Activated gamma-delta T cell (primary cell): ENCODE results near the gene CUX1.

Experiments used
- DNase-seq: peaks from one replicate; lab custom pipeline; 2025; lab: John Stamatoyannopoulos, UW

Gene CUX1

DNA sequence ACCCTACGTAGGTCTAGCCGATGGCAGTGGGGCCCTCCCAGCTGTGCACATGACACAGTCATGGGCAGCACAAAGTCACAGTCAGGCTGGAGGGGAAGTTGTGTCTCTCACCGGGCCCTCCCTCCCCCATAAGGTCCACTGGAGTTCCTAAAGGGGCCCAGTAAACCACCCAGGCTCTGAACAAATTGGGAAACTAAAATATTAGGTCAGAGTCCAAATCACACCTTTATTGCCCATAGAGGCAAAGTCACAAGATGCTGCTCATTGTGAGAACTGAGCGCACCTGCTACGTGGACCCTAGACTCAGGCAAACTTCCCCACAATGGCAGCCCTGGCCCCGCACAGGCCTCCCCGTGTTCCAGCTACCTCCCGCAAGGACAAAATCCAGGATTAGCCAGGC lies 424.0 kb downstream of the CUX1 start:
- no peak for DNase-seq

DNA sequence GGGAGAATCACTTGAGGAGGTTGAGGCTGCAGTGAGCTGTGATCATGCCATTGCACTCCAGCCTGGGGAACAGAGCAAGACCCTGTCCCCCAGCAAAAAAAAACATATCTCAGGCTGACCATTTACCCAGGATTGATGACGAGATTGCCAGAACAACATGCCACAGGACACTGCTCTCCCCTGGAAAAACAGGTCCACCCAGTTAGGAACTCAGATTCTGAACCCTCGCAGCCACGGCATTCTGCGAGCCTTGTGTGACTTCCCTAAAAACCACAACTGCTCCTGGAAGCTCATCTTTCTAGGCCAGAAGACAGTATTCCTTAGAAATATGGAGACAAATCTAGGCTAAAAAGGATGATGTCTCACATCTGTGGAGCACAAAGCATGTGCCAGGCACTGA lies 427.2 kb downstream of the CUX1 start:
- no peak for DNase-seq

DNA sequence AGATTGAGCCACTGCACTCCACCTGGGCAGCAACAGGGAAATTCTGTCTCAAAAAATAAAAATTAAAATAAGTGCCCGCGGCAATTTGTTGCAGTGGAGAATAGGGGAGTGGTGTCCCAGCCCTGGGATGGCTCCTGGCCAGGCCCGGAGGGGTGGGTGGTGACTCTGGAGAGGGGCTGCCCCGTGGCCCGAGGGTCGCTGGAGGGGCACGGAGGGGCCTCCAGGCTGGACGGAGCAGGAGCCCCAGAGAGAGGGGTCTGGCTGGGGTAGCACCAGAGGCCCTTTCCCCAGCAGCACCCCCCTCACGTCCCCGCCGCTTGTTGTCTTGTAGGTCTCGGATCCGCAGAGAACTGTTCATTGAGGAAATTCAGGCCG lies 430.6 kb downstream of the CUX1 start:
- no peak for DNase-seq

DNA sequence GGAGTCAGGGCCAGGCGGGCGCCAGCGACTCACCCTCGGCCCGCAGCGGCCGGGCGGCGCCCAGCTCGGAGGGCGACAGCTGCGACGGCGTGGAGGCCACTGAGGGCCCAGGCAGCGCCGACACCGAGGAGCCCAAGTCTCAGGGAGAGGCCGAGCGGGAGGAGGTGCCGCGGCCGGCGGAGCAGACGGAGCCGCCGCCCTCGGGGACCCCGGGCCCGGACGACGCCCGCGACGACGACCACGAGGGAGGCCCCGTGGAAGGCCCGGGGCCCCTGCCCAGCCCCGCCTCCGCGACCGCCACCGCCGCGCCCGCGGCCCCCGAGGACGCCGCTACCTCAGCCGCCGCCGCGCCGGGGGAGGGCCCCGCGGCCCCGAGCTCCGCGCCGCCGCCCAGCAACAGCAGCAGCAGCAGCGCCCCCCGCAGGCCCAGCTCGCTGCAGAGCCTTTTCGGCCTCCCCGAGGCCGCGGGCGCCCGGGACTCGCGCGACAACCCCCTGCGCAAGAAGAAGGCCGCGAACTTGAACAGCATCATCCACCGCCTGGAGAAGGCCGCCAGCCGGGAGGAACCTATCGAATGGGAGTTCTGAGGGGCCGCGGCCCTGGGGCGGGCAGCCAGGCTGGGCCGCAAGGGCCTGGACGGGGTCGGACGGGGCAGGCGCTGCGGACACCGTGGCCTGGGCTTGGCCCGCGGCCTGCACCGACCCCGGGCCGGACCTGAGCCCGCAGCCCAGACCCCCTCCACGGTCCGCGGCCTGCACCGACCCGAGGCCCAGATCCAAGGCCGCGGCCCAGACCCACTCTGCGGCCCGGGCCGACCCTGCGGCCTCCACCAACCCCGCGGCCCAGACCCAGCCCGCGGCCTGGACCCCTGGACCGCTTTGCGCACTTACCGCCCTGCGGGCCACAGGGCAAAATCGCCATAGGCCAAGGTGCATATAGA lies 431.3 kb downstream of the CUX1 start:
- DNase-seq = no peak

DNA sequence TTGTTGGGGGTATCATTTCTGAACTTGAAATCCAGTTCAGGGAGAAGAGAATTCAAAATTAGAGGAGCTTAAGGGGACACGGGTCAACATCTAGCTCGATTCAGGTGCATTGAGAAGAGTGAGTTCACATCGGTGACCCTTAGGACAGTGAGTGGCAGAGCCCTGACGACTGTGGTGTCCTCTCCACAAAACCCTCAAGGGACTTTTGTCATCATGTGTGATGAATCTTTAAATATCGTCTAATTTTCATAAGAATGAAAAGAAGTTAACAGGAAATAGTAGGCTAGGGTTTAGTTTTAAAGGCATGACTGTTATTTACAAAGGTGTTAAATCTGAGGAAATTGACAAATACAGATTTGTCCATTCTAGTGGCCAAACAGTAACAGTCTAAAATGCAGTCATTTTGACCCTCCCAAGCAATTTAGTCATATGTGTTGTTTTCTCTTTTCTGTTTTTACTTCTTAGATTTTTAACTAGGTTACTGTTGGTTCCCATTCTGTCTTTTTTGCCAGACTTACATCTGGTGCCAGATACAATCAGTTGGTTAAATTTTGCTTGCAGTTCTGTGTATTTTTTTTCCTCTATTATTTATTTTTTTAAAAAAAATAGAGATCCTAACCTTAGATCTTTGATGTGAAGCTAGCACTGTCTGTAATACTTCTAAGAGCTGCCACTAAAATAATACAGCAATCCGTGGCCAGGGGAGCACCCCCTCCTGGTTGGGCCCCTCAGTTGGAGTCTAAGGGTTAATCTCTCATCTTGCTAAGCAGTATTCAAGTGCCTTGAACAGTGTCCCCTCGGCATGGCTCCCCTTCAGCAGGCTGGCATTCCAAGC lies 434.3 kb downstream of the CUX1 start:
- DNase-seq = no peak

DNA sequence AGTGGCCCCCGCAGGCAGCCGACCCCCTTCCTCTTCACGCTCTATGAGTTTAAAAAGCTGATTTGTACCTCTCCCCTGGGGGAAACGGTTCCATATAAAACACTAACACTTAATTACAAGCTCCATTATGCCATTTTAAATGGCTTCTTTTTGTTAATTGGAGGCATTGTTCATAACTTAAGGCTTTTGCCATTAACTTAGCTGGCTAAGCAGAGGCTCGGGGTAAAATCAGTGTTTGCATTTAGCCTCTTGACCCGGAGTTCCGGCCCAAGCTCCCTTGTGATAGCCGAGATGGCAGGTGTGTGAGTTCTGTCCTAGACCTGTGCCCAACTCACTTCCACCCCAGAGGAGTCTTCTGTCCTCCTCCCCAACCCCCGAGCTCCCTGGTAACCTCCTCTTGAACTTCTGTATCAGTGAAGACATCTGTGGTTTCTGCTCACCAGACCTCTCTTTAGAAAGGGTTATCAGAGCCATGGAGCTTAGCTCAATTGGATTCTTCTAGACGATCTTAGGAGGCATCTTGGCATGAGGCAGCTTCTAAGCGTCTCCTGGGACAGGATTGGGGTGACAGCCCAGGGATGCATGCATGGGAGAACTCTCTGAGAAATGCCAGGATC lies 435.0 kb downstream of the CUX1 start:
- no peak for DNase-seq

DNA sequence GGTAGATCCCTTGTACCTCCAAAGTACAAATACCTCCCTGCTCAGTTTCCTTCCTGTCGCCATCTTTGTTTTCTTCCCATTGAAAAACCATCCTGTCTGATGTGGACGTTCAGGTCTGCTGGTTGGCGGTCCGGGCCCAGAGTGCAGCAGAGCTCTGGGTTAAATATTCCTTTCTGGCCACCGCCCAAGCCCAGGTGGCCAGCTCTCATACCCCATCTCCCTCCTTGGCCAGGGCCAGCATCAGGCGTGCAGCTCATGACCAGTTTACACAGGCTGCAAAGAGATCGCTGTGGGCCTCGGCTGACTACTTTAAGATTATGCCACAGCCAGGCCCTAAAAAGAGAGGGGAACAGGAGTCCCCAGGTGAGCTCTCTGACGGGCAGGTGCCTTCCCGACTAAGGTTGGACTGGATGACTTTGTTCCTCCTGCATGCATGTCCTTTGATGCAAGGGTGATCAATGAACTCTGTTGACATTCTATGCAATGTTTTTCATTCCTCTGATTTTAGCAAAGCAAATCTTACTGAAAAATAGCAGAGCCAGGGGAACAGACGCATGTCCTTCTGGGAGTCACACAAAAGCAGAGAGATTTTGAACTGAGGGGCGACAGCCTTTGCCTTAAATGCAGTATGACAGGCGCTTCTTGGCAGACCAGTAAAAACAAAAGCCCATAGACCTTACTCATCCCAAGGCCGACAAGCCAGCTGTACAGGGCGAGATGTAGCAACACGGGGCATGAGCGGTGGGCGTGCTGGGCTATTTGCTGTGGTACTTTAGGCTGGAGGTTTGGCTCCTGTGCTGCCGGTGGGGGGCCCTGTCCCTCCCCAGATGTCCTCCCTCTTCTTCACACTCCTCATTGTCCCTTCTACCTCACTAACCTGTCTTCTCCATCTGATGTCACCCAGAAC lies 435.9 kb downstream of the CUX1 start:
- DNase-seq = no peak

DNA sequence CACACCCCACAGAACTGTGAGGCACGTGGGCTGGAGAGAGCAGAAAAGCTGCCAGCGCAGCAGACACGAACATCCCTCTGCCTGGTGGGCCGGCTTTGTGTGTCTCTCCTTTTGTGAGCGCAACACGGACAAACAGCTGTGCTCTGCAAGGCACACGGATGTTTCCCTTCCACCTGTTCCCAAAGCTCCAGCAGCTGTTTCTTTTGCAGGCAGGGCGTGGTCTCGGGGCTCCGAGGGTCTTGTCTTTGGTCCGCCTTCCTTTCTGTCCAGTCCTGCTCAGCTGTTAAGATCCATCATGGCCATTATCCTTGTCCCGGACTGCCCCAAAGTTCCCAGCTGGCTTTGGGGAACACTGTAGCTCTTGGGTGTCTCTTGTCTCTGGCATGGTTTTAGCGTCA lies 436.5 kb downstream of the CUX1 start:
- no peak for DNase-seq

DNA sequence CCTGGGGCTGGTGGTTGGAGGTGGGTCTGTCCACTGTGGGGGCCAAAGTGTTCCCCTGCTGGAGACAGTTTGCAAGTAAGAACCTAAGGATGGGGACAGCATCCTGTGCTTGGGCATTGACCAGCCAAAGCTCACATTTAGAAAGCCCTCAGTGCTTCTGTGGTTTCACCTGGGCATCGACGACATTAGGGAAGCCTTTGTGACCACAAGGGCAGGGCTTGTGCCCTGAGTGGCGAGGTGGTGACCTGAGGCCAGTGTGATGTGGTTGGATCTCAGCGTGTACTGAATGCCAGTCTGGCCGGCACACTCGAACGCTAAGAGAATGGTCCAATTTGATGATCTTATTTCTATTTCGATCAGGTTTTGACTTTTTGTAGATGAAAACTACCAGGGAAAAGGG lies 437.1 kb downstream of the CUX1 start:
- no peak for DNase-seq

DNA sequence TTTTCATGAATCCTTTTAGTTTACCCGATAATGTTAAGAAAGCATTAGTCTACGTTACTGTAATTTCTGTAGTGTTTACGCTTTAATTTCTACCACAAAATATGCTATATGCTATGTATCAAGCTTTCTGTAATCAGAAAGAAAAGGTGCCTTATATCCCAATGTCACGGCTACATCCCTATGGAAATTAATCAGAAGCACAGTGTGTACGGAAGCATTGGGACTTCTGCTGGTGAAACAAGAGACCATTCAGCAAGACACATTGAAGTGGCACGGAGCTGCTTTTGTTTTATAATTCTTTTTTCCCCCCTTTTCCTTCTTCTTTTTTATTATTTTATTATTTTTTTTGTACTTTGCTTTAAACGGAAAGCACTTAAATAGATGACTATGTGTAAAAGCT lies 438.1 kb downstream of the CUX1 start:
- DNase-seq = no peak

DNA sequence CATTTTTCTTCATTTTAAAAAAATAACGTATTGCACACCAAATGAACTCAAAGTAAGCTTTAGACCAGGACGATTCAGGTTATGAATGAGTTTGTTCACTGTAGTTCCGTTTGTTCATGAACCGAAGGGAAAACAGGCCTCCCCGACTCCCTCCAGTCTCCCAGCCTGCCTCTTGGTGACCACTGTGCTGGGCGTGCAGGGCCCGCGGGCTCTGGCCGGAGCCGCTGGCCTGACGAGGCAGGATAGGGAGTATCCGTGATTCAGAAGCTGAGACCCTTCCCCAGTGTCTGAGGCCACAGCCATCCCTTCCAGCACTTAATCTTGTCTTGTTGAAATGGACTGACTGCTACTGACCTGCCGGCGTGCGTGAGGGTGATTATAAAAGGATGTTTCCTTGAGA lies 438.5 kb downstream of the CUX1 start:
- DNase-seq = no peak

DNA sequence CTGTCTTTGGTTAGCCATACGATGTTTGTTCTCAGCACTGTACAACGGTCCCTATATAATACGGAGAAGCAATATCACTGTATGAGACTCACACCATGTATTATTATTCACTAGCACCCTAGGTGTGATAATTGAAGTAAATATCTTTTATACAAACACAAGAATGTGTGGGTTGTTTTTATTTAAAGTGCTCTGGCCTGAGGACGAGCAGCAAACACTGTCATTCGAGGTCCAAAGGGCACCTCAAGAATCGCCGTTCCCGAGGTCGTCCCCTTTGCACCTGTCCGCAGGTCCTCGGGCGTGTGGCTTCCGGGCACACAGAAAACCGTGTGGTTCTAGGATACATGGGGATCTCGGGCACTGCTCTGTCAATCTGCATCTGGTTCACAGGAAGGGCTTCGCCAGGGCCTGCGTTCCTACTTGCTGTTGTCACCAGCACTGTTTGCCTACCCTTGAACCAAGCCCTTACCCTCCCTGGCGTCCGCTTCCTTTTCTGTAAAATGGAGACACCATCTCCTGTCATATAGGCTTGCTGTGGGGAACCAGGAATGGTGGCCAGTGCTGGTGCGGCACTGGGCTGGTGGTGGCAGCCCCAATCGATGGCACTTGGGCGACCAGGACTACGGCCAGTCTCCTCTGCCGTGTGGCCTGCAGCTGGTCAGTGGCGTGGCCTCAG lies 440.8 kb downstream of the CUX1 start:
- DNase-seq = no peak

DNA sequence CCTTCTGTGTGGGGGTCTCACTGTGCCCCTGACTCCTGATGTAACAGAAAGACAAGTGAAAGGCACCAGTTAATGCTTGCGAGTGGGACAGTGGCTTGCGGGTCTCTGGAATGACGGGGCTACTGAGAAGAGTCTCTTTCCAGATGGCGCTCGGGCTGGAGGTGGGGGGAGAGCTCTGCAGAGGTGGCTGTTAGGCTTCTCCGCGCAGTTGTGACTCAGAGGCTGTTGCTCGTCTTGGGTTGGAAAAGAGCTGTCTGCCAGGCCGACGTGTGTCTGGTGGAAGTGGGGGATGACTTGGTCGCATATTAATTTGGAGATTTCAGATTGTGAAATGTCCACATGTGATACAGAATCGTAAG lies 441.3 kb downstream of the CUX1 start:
- DNase-seq = no peak

DNA sequence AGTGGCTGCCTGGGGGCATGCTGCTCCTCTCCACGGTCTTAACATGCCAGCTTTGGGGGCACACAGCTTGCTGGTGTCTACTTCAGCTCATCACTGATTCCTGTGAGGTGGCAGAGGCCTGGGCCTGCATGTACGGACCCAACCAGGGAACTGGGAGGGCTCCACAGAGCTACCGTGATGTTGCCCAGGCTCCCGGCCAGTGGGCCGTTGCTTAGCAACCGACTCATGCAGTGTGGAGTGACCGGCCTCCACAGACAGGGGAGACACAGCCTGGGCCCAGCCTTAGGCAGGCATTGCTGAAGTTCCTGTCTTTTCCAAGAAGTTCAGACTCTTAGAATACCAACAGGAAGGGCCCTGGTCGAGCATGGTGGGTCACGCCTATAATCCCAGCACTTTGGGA lies 443.4 kb downstream of the CUX1 start:
- DNase-seq = no peak

DNA sequence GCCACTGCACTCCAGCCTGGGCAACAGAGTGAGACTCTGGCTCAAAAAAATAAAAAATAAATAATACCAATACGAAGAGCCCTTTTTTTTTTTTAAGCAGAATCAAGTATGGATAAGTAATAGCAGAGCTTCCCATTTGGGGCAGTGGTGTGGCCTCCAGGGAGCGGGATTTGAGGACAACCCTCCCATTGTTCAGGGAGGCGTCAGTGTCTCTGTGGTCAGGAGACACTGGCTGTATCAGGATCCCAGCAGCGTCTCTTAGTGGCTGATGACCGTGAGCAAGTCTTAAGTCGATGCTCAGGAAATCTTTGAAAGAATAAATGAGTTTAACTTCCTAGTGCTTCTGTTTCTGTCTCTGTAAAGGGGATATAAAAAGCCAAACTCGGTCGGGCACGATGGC lies 444.0 kb downstream of the CUX1 start:
- no peak for DNase-seq

DNA sequence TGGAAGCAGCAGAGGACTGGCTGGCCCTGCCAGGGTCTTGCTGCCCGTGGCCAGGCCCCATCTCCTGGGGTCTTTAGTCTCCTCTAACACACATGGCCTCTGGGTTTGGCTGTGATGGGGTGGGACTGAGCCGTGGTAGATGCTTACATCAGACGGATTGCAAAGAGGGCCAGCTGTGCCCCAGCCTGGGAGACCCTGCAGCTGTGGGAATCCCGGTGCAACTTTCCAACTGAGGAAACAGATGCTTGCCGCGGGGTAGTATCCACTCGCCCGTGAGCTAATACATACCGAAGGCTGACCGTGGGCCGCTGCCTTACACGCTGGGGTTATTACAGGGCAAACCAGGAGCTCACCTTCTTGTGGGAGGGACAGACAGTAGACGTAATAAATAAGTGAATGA lies 445.1 kb downstream of the CUX1 start:
- no peak for DNase-seq

DNA sequence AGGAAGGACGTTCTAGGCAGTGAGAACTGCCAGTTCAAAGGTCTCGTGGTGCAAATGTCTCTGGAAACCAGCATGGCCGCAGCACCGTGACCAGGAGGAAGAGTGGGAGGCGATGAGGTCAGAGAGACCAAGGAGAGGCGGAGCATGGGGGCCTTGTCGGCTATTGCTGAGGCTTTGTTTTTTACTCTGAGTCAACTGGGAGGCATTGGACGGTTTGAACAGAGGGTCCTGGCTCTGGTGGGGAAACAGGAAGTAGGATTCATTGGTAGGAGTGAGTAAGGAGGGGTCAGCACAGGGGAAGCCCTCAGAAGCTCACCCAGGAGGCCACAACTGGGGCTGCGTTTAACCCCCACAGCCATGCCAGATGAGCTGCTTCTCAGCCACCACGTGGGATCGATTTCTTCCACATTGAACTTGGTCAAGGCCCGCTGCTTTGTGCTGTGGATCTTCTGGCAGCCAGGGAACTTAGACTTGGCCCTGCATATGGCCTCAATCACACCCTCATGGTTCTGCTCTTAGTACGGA lies 447.0 kb downstream of the CUX1 start:
- DNase-seq = no peak

DNA sequence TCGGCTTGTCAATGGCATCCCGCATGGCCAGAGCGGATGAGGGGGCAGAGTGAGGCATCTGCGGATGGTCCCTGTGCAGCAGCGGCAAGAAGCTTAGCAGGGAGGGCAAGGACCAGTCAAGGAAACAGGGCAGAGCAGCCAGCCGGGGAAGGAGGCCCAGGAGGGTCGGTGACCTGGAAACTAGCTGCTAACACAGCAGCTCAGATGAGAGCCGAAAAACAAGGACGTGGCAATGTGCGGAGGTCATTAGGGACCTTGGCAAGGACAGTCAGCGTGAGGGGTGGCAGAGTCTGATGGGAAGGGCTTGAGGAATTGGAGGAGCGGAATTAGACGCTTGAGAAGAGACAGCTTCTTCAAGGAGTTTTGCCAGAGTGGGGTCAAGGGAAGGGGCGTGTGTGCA lies 449.1 kb downstream of the CUX1 start:
- no peak for DNase-seq

DNA sequence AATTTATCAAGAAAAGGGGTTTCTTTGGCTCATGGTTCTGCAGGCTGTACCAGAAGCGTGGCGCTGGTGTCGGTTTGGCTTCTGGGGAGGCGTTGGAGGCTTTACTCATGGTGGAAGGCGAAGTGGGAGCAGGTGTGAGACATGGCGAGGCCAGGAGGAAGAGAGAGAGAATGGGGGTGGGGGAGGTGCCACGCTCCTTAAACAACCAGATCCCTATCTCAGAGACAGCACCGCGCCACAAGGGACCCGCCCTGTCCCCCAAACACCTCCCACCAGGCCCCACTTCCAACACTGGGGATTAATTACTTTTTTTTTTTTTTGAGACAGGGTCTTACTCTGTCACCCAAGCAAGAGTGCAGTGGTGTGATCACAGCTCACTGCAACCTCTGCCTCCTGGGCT lies 451.2 kb downstream of the CUX1 start:
- no peak for DNase-seq

DNA sequence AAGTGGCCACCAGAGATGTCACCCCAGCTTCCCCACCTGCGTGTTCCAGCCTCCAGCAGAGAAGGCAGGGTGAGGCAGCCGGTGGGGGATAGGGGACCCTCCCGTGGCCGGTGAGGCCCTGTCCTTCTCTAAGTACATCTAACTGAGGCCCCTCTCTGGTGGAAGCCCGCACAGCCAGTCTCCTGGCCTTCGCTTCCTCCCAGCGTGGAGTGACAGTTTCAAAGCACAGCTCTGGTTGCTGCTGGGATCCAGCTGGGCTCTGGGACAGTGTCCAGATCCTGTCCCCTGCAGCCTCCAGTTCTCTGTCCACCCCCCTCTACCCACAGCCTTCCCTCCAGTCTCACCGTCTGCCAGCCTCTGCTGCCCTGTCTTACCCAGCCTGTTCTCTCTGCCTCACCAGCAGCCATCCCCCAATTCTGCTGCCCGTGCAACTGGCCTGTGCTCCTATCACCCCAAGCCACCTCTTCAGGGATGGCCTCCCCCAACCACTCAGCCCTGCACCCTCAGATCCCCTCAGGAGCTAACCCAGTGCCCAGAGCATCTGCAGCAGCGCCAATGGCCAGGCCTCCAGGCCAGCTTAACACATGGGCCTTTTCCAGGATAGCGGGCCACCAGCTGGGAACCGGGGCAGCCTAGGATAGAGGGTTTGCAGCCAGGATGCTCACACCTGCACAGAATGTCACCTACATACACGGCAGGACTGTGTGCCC lies 452.9 kb downstream of the CUX1 start:
- no peak for DNase-seq
